Measurements from ENCODE around the gene PDCD1LG2.

The PDCD1LG2 gene

DNA sequence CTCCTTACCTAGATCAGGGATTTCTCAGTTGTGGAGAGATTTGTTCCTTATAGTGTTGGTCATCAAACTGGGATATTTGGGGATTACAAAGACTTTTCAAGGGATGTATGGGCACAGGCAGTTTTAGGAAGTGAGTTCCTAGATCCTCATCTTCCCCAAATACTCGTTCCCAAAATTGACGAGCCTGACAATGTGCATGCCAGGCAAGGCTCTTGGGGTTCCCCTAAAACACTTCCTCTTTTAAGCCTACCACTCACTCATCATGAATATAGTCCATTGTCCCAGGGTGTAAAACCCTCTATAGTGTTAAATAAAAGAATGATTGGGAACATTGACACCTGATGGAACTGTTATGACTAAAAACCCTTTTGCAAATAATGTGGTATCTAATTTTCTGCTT is 26.4 kb downstream of the PDCD1LG2 start:
- TF ChIP-seq GATA3 (IDR thresholded peaks at IDR 0.05; ENCODE audit: low read depth, low read length) (no peak), GATA2 (IDR thresholded peaks at IDR 0.05; ENCODE audit: low read depth, low read length) (no peak)

DNA sequence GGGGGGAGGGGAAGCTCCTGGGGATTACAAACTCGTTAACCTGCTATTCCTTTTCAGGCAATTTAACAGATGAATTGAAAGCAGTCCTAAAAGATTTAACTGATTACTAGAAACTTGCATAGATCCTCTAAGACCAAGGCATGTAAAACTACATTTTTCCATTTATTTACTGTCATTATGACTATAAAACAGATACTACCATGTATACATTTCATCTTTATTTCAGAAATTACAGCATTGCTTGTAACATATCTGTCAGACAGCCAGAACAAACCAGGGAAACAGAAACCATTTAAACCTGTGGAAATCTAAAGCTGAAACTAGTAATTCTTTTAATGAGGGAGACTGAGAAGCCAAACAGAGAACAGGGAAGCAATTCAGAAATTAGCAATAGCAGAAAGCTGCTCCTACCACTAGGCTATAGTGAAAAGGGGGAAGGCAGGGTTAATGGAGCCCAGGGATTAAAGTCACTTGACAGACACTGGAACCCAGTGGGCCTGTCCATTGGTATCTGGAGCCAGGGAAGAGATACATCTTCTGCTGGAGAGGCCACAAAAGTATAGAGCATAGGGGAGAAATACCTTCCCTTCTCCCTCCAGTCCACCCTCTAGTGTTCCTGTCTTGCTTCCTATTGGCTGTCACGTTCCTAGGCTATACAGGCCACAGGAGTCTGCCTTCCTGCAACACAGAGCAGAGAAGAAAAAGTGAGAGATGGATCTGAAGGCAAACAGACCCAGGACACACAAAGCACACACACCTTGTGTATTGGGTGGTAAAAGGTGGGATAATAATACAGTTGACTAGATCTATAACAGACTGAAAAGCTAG is 33.8 kb downstream of the PDCD1LG2 start:
- TF ChIP-seq GATA3 (IDR thresholded peaks at IDR 0.05; ENCODE audit: low read depth, low read length) (no peak), GATA2 (IDR thresholded peaks at IDR 0.05; ENCODE audit: low read depth, low read length) (no peak)

DNA sequence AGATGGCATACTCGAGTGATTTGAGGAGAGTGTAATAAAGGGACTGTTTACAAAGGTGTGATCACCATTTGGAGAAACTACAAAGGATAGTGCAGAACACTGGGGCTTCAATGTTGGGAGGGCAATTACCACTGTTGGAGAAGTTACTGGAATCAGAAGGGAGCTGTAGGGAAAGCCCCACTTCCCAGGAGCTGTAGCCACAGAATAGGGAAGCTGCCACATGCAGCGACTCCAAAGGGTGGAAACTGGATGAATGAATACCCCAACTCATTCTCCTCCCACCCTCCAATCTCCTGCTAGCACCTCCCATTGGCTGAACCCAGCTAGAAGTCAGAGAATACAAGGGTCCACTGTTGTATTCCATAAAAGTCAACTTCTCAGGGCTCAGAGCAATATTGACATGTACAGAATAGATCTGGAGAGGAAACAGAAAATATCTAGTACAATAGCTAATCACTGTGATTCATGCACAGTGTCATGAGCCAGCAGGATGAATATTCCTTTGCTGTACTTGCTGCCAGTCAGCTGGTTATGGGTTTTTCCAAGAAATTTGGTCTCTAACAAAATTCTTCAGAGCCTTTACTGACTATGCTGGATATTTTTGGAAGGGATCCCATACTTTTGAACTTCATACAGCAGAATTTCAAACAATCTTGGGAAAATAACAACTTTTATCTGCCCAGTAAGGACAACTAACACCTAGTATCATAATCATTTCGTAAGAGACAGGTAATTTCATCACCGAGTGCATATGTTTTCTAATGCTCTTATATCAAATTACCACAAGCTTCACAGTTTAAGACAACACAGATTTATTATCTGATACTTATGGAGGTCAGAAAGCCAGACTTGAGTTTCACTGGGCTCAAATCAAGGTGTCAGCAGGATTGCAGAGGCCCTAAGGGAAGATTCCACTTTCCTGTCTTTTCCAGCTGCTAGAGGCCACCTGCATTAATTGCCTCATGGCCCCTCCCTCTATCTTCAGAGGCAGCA is 39.6 kb downstream of the PDCD1LG2 start:
- TF ChIP-seq GATA3 (IDR thresholded peaks at IDR 0.05; ENCODE audit: low read depth, low read length) (no peak), GATA2 (IDR thresholded peaks at IDR 0.05; ENCODE audit: low read depth, low read length) (no peak)

DNA sequence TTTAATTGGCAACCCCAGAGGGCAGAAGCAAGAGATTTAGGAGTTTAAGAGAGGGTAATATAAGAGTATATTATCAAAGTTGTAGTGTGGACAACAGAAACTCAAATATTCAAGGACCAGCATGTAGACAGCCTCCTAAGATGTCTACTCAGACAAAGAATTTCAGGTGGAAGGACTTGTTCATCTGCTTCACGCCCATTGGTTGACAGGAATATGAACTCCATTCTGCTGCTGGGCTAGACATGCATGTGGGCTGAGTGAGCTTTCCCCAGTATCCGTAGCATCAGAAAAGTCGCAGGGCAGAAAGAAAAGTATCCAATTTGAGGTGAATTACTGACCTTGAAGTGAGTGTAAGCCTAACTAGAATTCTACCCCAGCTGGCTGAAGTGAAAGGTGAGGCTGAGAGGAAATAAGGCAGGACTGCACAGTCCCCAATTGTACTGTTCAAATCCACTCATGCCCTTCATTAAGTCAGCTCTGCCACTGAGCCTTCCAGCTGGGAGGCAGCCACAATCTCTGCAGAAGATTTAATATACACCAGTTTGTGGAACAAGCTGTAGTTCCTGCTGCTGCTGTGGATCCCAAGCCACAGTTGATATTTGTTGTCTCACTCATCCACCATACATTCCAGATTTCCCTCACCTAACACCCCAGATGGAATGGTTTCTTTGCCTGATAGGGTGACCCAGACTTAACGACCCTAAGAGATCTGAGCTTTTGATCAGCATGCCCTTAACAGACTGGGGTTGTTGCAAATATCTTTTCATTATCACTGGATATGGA is 41.2 kb downstream of the PDCD1LG2 start:
- TF ChIP-seq GATA3 (IDR thresholded peaks at IDR 0.05; ENCODE audit: low read depth, low read length) (no peak), GATA2 (IDR thresholded peaks at IDR 0.05; ENCODE audit: low read depth, low read length) (no peak)

DNA sequence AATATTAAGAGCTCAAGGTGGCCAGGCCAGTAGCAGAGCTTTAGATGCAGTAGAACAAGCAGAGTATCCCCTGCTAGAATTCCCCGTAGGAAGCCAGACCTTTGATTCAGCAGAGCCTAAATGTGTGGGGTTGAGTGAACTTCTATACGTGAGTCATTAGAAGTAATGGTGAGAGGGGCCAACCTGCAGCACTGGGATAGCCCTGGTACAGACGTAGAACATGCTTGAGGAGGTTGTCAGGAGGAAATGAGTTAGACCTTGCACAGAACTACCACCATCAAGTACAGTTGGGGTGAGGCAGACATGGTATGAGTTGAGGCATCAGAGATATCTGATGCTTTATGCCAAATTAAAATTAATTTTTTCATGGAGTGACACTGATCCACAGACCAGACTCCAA is 42.0 kb downstream of the PDCD1LG2 start:
- no peak for TF ChIP-seq GATA3 (IDR thresholded peaks at IDR 0.05; ENCODE audit: low read depth, low read length)

DNA sequence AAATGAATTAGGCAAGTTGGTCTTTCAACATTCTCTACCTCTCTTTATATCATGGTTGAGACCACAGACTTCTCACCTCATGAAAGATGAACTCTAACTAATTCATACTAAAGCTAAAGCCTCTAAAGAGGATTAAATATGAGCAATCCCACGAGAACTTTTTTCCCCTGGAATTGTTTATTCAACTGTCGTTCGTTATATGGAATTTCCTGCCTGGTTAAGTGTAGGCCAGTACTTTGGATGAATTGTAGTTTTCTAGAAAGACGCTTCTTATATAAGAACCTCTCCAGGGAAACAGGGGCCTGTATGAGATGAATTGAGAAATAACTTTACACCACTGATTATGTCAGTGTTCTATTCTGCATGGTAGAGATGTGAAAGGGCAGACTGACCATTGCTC is 42.9 kb downstream of the PDCD1LG2 start:
- TF ChIP-seq GATA2 (IDR thresholded peaks at IDR 0.05; ENCODE audit: low read depth, low read length): no peak

DNA sequence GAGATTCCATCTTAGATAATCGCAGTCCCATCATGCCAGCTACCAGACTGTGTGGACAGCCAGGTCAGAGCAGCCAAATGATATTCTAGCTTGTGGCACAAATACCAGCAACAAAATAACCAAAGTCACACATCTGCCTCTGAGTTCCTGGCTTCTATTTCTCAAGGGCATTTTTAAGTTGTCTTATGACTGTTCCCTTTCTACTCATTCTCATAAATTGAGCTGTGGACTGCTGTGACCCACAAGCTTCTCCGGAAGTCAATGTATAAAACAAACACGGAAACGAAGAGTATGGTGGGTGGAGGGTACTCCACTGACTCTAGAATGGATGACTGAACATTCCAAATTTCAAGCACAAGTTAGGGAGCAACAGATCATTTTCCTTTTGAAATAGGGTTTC is 43.9 kb downstream of the PDCD1LG2 start:
- no peak for TF ChIP-seq GATA3 (IDR thresholded peaks at IDR 0.05; ENCODE audit: low read depth, low read length)
- TF ChIP-seq GATA2 (IDR thresholded peaks at IDR 0.05; ENCODE audit: low read depth, low read length): no peak

DNA sequence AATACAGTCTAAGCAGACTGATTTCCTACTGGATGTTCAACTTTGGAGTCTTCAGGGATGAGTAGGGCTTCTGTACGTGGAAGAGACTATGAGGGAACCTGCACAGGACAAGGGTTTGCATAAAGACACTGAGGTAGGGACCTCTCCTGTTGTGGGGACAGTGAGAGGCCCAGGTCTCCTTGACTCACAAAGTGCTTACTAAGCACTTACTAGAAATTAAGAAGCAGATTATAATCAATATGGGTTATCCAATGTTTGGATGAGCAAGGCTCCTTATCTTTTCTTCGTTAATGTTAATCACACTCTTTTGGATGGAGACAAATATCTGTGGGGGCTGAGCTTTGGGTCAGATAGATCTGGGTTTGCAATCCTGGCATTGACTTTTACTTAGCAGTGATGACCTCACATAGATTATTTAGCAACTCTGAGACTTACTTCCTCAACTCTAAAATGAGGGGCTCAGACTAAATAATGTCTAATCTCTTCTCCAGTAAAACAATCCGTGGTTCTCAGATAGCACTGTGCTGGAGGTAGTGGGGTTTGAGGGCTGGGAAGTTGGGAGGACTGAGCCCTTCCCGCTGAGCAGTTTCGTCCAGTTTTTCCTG is 45.9 kb downstream of the PDCD1LG2 start:
- TF ChIP-seq GATA3 (IDR thresholded peaks at IDR 0.05; ENCODE audit: low read depth, low read length): no peak
- TF ChIP-seq GATA2 (IDR thresholded peaks at IDR 0.05; ENCODE audit: low read depth, low read length): no peak

DNA sequence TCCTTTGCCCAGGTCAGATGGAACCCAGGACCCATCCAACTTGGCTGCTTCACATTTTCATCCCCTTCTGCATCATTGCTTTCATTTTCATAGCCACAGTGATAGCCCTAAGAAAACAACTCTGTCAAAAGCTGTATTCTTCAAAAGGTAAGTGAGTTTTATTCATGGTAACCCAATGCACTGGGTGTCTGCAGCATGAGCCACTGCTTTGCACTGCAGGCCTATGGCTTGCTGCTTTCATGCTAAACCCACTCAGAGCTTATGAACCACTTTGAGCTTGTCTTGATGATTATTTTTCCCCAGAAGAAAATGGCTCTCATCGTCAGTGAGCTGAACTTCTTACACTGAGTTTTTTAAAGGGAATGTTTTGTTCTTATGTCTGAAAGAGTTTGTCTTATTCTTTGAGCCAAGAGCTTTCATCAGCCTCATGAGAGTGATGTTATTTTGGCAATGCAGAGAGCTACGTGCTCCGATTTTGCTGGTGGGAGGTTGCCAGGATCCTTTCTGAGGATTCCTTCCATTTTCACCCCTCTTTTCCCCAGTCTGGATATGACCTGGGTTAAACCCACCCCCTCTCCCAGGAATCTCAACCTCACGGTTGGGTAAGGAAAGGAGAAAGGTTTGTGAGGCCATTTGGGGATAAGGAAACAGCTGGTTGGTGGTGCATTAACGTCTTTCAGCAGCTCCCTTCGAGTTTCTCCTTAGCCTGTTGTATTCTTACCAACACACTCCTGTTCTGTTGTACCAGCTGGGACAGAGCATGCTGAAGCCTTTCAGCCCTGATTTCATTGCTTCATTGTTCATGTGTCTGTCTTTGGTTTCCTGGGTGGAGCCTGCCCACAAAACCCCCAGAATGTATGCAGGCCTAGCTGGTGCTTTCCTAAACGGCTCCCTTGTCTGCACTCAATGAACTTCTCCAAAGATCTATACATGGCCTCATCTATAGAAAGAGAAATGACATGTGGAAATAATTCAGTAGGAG is 47.6 kb downstream of the PDCD1LG2 start:
- TF ChIP-seq GATA2 (IDR thresholded peaks at IDR 0.05; ENCODE audit: low read depth, low read length) (no peak), GATA3 (IDR thresholded peaks at IDR 0.05; ENCODE audit: low read depth, low read length) (no peak)

DNA sequence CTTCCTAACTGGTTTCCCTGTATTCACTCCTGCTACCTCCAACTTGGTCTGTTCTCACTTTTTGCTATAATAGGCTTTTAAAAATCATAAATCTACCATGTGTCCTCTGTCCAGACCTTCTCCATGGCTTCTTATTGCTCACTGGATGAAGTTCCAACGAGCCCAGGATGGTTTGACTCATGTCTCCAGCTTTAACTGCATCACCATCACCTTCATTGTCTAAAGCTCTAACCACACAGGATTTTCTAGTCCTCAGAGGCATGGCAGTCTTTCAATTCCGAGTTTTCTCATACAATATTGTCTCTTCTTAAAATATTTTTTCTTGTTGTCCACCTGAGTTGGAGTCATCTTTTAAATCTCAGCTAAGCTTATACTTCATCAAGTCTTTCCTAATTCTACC is 49.3 kb downstream of the PDCD1LG2 start:
- TF ChIP-seq GATA3 (IDR thresholded peaks at IDR 0.05; ENCODE audit: low read depth, low read length) (no peak), GATA2 (IDR thresholded peaks at IDR 0.05; ENCODE audit: low read depth, low read length) (no peak)

DNA sequence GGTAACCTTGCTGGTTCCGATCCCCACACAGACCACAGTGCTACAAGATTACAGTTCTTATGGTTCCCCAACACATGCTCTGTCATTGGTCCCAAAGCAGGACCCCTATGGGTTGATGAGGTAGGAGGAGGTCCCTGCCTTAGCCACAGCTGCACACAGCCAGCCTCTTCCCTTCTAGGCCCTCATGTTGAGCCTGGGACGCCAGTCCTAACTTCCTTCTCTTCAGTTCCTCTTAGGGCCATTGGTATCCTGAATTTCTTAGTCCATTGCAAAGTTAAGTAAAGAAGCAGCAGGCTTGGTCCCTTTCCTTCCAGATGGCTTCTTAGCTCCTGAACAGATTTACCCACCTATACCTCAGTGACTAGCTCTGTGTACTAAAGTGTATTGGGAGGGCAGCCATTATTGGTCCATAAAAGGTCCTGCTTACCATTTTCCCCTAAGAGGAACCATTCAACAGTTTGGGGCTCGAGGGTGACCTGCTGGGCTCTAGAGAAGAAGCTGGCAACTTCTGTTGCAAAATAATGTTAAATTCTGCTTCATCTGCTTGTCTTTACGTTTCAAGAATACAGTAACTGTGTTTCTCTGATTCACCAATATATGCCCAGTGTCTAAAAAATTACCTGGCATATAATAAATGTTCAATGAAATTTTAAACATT is 50.2 kb downstream of the PDCD1LG2 start:
- TF ChIP-seq GATA2 (IDR thresholded peaks at IDR 0.05; ENCODE audit: low read depth, low read length): no peak
- no peak for TF ChIP-seq GATA3 (IDR thresholded peaks at IDR 0.05; ENCODE audit: low read depth, low read length)

DNA sequence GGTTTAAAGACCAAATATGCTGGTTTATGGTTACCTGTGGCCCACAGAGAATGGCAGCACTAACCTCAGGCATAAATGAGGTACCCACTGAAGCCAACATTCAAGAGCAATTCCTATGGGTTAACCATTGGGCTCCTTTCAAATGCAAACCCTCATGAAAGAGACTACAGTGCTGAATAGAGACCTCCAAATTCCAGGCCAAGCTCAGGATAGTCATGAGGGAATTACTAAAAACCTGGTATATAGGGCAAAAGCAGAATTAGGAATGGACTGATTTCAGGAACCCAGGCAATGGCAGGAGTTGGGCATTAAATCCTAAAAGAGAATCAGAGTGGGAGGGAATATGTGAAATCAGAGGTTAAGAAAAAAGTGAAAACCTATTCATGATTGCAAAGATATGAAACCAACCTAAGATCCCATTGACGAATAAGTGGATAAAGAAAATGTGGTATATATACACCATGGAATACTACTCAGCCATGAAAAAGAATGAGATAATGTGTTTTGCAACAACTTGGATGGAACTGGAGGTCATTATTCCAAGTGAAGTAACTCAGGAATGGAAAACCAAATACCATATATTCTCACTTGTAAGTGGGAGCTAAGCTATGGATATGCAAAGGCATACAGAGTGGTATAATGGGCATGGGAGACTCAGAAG is 51.6 kb downstream of the PDCD1LG2 start:
- no peak for TF ChIP-seq GATA2 (IDR thresholded peaks at IDR 0.05; ENCODE audit: low read depth, low read length)
- TF ChIP-seq GATA3 (IDR thresholded peaks at IDR 0.05; ENCODE audit: low read depth, low read length): no peak

All from SH-SY5Y (cell line).